ENCODE data around the gene EFNA5. TPM values are rescaled to one million over a fixed set of nuclear protein-coding genes. Genes with fewer than 3 reads are reported as not detected.
"Not testable (repeated sequence)": the region's sequence is repeated elsewhere in the genome, so short reads cannot be mapped to it uniquely, and the experiment has no call there.

Gene EFNA5
- total RNA-seq, 2 donors from 2014 or later, result not detected

GRCh38 chr5:107455111-107455544 is 215.6 kb downstream of the EFNA5 start:
- Mint-ChIP-seq H3K4me3 (no peak overlapping the region), H3K27me3 (peaks cover 3% of the 10 kb centered on the region)

GRCh38 chr5:107451827-107452226 is 218.9 kb downstream of the EFNA5 start:
- H3K9me3 Mint-ChIP-seq; H3K4me1 Mint-ChIP-seq; H3K4me3 Mint-ChIP-seq; H3K27me3 Mint-ChIP-seq; H3K36me3 Mint-ChIP-seq (ENCODE audit: low read depth); H3K27ac Mint-ChIP-seq; ATAC-seq (replicated peaks): not testable (repeated sequence)

More at GRCh38 chr5:107455111-107455544, 215.6 kb downstream of the EFNA5 start:
- no peak overlapping the region for H3K27ac Mint-ChIP-seq
- no peaks in the 10 kb centered on the region for H3K4me1 Mint-ChIP-seq
- H3K36me3 Mint-ChIP-seq (ENCODE audit: low read depth), result no peaks in the 10 kb centered on the region
- H3K9me3 Mint-ChIP-seq, result no peaks in the 10 kb centered on the region
- no peak for ATAC-seq (replicated peaks)

- no peak for ATAC-seq (replicated peaks)
- Mint-ChIP-seq H3K4me1 (no peaks in the 10 kb centered on the region), H3K27ac (no peak overlapping the region), H3K36me3 (ENCODE audit: low read depth) (no peaks in the 10 kb centered on the region), H3K4me3 (no peak overlapping the region), H3K9me3 (no peaks in the 10 kb centered on the region), H3K27me3 (peaks cover 3% of the 10 kb centered on the region)
Measured at GRCh38 chr5:107451028-107451427, 219.7 kb downstream of the EFNA5 start.

- ATAC-seq (replicated peaks), result no peak
- no peaks in the 10 kb centered on the region for H3K9me3 Mint-ChIP-seq
- H3K27me3 Mint-ChIP-seq, result peaks cover 3% of the 10 kb centered on the region
- H3K36me3 Mint-ChIP-seq (ENCODE audit: low read depth), result no peaks in the 10 kb centered on the region
- H3K27ac Mint-ChIP-seq, result no peak overlapping the region
- no peak overlapping the region for H3K4me3 Mint-ChIP-seq
- H3K4me1 Mint-ChIP-seq, result no peaks in the 10 kb centered on the region
Measured at GRCh38 chr5:107450531-107450930, 220.2 kb downstream of the EFNA5 start.

GRCh38 chr5:107449369-107449768 is 221.4 kb downstream of the EFNA5 start:
- Mint-ChIP-seq H3K36me3 (ENCODE audit: low read depth) (no peaks in the 10 kb centered on the region), H3K27ac (no peak overlapping the region), H3K4me3 (no peak overlapping the region), H3K27me3 (peaks cover 6% of the 10 kb centered on the region), H3K9me3 (no peaks in the 10 kb centered on the region), H3K4me1 (no peaks in the 10 kb centered on the region)
- no peak for ATAC-seq (replicated peaks)

- H3K27me3 Mint-ChIP-seq, result peaks cover 17% of the 10 kb centered on the region
- no peaks in the 10 kb centered on the region for H3K9me3 Mint-ChIP-seq
- no peaks in the 10 kb centered on the region for H3K36me3 Mint-ChIP-seq (ENCODE audit: low read depth)
- no peak overlapping the region for H3K27ac Mint-ChIP-seq
- ATAC-seq (replicated peaks), result no peak
- no peaks in the 10 kb centered on the region for H3K4me1 Mint-ChIP-seq
- no peak overlapping the region for H3K4me3 Mint-ChIP-seq
Measured at GRCh38 chr5:107447587-107447986, 223.2 kb downstream of the EFNA5 start.

GRCh38 chr5:107446972-107447371 is 223.8 kb downstream of the EFNA5 start:
- Mint-ChIP-seq H3K9me3 (no peaks in the 10 kb centered on the region), H3K27me3 (peaks cover 17% of the 10 kb centered on the region)

GRCh38 chr5:107444300-107444699 is 226.4 kb downstream of the EFNA5 start:
- Mint-ChIP-seq H3K27me3 (peaks cover 21% of the 10 kb centered on the region), H3K4me1 (no peaks in the 10 kb centered on the region), H3K4me3 (no peak overlapping the region), H3K9me3 (no peaks in the 10 kb centered on the region), H3K36me3 (ENCODE audit: low read depth) (no peaks in the 10 kb centered on the region), H3K27ac (no peak overlapping the region)
- ATAC-seq (replicated peaks), result no peak

More at GRCh38 chr5:107446972-107447371, 223.8 kb downstream of the EFNA5 start:
- Mint-ChIP-seq H3K4me3 (no peak overlapping the region), H3K36me3 (ENCODE audit: low read depth) (no peaks in the 10 kb centered on the region), H3K27ac (no peak overlapping the region), H3K4me1 (no peaks in the 10 kb centered on the region)
- ATAC-seq (replicated peaks), result no peak

- ATAC-seq (replicated peaks), result no peak
- no peaks in the 10 kb centered on the region for H3K4me1 Mint-ChIP-seq
- H3K27ac Mint-ChIP-seq, result no peak overlapping the region
- H3K4me3 Mint-ChIP-seq, result no peak overlapping the region
- no peaks in the 10 kb centered on the region for H3K36me3 Mint-ChIP-seq (ENCODE audit: low read depth)
- no peaks in the 10 kb centered on the region for H3K9me3 Mint-ChIP-seq
- H3K27me3 Mint-ChIP-seq, result peaks cover 21% of the 10 kb centered on the region
Measured at GRCh38 chr5:107443897-107444296, 226.8 kb downstream of the EFNA5 start.

GRCh38 chr5:107442452-107442851 is 228.3 kb downstream of the EFNA5 start:
- H3K27me3 Mint-ChIP-seq, result peaks cover 20% of the 10 kb centered on the region
- no peak overlapping the region for H3K4me3 Mint-ChIP-seq
- H3K36me3 Mint-ChIP-seq (ENCODE audit: low read depth), result no peaks in the 10 kb centered on the region
- H3K9me3 Mint-ChIP-seq, result no peaks in the 10 kb centered on the region
- no peak for ATAC-seq (replicated peaks)
- H3K4me1 Mint-ChIP-seq, result no peaks in the 10 kb centered on the region
- H3K27ac Mint-ChIP-seq, result no peak overlapping the region

- peaks cover 18% of the 10 kb centered on the region for H3K27me3 Mint-ChIP-seq
- H3K9me3 Mint-ChIP-seq, result no peaks in the 10 kb centered on the region
- H3K4me3 Mint-ChIP-seq, result no peak overlapping the region
- no peak overlapping the region for H3K27ac Mint-ChIP-seq
- no peak for ATAC-seq (replicated peaks)
- H3K4me1 Mint-ChIP-seq, result no peaks in the 10 kb centered on the region
- no peaks in the 10 kb centered on the region for H3K36me3 Mint-ChIP-seq (ENCODE audit: low read depth)
Measured at GRCh38 chr5:107439832-107440231, 230.9 kb downstream of the EFNA5 start.

- no peaks in the 10 kb centered on the region for H3K9me3 Mint-ChIP-seq
Measured at GRCh38 chr5:107437986-107438510, 232.7 kb downstream of the EFNA5 start.

GRCh38 chr5:107437154-107437553 is 233.6 kb downstream of the EFNA5 start:
- Mint-ChIP-seq H3K9me3 (no peaks in the 10 kb centered on the region), H3K4me1 (no peaks in the 10 kb centered on the region), H3K27ac (no peak overlapping the region)

More at GRCh38 chr5:107437986-107438510, 232.7 kb downstream of the EFNA5 start:
- H3K4me3 Mint-ChIP-seq, result no peak overlapping the region
- H3K36me3 Mint-ChIP-seq (ENCODE audit: low read depth), result no peaks in the 10 kb centered on the region
- peaks cover 9% of the 10 kb centered on the region for H3K27me3 Mint-ChIP-seq
- H3K4me1 Mint-ChIP-seq, result no peaks in the 10 kb centered on the region
- no peak for ATAC-seq (replicated peaks)
- no peak overlapping the region for H3K27ac Mint-ChIP-seq

GRCh38 chr5:107436201-107436600 is 234.5 kb downstream of the EFNA5 start:
- H3K27ac Mint-ChIP-seq, result no peak overlapping the region
- no peak overlapping the region for H3K4me3 Mint-ChIP-seq
- no peak for ATAC-seq (replicated peaks)
- H3K4me1 Mint-ChIP-seq, result no peaks in the 10 kb centered on the region
- peaks cover 7% of the 10 kb centered on the region for H3K27me3 Mint-ChIP-seq
- no peaks in the 10 kb centered on the region for H3K36me3 Mint-ChIP-seq (ENCODE audit: low read depth)
- no peaks in the 10 kb centered on the region for H3K9me3 Mint-ChIP-seq

More at GRCh38 chr5:107437154-107437553, 233.6 kb downstream of the EFNA5 start:
- no peak for ATAC-seq (replicated peaks)
- Mint-ChIP-seq H3K36me3 (ENCODE audit: low read depth) (no peaks in the 10 kb centered on the region), H3K4me3 (no peak overlapping the region), H3K27me3 (peaks cover 7% of the 10 kb centered on the region)

GRCh38 chr5:107435061-107435460 is 235.7 kb downstream of the EFNA5 start:
- no peak overlapping the region for H3K4me3 Mint-ChIP-seq
- peaks cover 3% of the 10 kb centered on the region for H3K27me3 Mint-ChIP-seq
- no peaks in the 10 kb centered on the region for H3K36me3 Mint-ChIP-seq (ENCODE audit: low read depth)
- H3K4me1 Mint-ChIP-seq, result no peaks in the 10 kb centered on the region
- no peak overlapping the region for H3K27ac Mint-ChIP-seq
- no peaks in the 10 kb centered on the region for H3K9me3 Mint-ChIP-seq
- ATAC-seq (replicated peaks), result no peak

GRCh38 chr5:107433646-107434045 is 237.1 kb downstream of the EFNA5 start:
- not testable (repeated sequence) for H3K9me3 Mint-ChIP-seq; H3K4me3 Mint-ChIP-seq; H3K27ac Mint-ChIP-seq; H3K36me3 Mint-ChIP-seq (ENCODE audit: low read depth); ATAC-seq (replicated peaks); H3K27me3 Mint-ChIP-seq; H3K4me1 Mint-ChIP-seq
